Suprapubic skin (tissue), 4 donors: ENCODE results near the gene EPRS1. TPM values are rescaled to one million over a fixed set of nuclear protein-coding genes. Genes with fewer than 3 reads are reported as not detected.
A peak's percentile ranks its signal among the peaks of the same experiment; 100 is the strongest.
"Not testable (repeated sequence)": the region's sequence is repeated elsewhere in the genome, so short reads cannot be mapped to it uniquely, and the experiment has no call there.

ENCODE experiments used
- DNase-seq, 2 donors: peaks; one replicate each; pipeline ENCODE4 v3.0.0-alpha.2; 2019; ENCODE audit warnings: low spot score in 2 of 2
- H3K27ac ChIP-seq: fragments of 200-600 bp; sonication (generic); one replicate; pipeline ENCODE4 v1.5.1; 2019
- H3K27me3 ChIP-seq: fragments of 200-600 bp; sonication (generic); one replicate; pipeline ENCODE4 v1.5.1; 2019
- H3K36me3 ChIP-seq: fragments of 200-600 bp; sonication (generic); one replicate; pipeline ENCODE4 v1.5.1; 2019
- H3K4me1 ChIP-seq: fragments of 200-600 bp; sonication (generic); one replicate; pipeline ENCODE4 v1.5.1; 2019
- H3K4me3 ChIP-seq: fragments of 200-600 bp; sonication (generic); one replicate; pipeline ENCODE4 v1.5.1; 2019; ENCODE audit warnings: mild to moderate bottlenecking
- H3K9me3 ChIP-seq: fragments of 200-600 bp; sonication (generic); one replicate; pipeline ENCODE4 v1.5.1; 2019
- EP300 ChIP-seq: sonication (generic); formaldehyde crosslinking; IDR thresholded peaks from one replicate; pipeline ENCODE4 v1.6.1; 2017; ENCODE audit warnings: antibody characterized with exemption
- POLR2A ChIP-seq, 2 donors: fragments of 450-650 bp; IDR thresholded peaks; one replicate each; pipeline ENCODE4 v1.6.1; 2017; ENCODE audit warnings: antibody characterized with exemption in 2 of 2, mild to moderate bottlenecking in 2 of 2, moderate library complexity in 2 of 2
- POLR2AphosphoS5 ChIP-seq, 3 donors: sonication (generic); formaldehyde crosslinking; IDR thresholded peaks; one replicate each; pipeline ENCODE4 v1.6.1; 2017; ENCODE audit warnings: antibody characterized with exemption in 3 of 3
- WGBS: methylation state at CpG from one replicate; pipeline ENCODE4 v1.1.5; 2018; 5-methylcytosine and 5-hydroxymethylcytosine counted together
- total RNA-seq, 4 donors: library from RNA; depleted of rRNA; stranded (reverse); fragments of >200 nt; gene quantifications; one replicate each; pipeline ENCODE4 v1.1.0, GENCODE V29; 2016
- TF ChIP-seq, protein P1 (sequence below), 2 donors: fragments of 200-600 bp in 1 of 2; fragments of 450-650 bp in 1 of 2; sonication (generic) in 1 of 2; IDR thresholded peaks; one replicate each; pipeline ENCODE4 v1.5.1; 2016 to 2019; ENCODE audit warnings: antibody characterized with exemption in 2 of 2, mild to moderate bottlenecking in 1 of 2, moderate library complexity in 1 of 2

The EPRS1 gene
- total RNA-seq, 4 donors from 2014 or later: 26.2 to 53.0 (median 46.4) TPM

DNA sequence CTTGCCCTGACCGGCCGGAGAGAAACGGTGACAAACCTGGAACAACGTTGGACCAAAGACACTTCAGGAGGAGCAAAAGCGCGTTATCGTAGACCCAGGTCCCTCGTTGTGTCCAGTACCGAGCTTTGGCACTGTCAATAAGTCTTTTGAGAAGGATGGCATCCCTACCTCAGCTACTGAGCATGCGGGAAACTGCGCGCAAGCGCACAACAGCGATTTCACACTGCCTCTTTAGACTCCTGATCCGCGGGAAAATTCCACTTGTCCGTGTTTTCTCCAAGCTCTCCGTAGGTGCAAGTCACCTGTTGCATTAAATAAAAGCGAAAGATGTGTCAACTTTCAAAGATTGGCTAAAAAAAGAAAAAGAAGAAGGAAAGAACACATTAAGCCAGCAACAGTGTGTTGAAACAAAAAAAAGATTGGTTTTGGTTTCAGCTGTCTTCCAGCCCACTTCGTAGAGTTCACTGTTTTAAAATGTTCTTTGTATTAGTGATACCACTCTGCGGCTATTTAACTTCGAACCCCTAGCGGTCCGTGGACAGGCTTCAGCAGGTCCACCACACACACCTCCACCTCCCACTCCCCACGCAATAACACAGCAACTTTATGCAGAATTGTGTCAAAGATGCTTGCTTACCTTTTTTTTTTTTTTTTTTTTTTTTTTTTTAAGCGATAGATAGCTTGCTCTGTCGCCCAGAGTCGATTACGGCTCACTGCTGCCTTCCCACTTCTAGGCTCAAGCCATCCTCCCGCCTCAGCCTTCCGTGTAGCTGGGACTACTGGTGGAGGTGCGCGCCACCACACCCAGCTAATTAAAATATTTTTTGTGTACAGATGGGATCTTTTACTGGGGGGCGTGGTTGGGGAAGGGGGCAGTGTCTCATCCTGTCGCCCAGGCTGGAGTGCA, 43.6 kb upstream of the EPRS1 start, which contains the start of gene BPNT1:
BPNT1 (minus strand) TSS at position 139 of the 907 bp plus-strand sequence. CDS start 9,942 bp downstream, outside the sequence.
- no peaks in the 10 kb centered on the region for H3K36me3 ChIP-seq
- H3K4me1 ChIP-seq: peaks cover 11% of the 10 kb centered on the region
- H3K27ac ChIP-seq: peak within 1 kb of the TSS; percentile 45
- no peak for TF ChIP-seq EP300
- TF ChIP-seq POLR2AphosphoS5 (IDR thresholded peaks at IDR 0.05): peak in 1 of 3 donors; percentile 19
- TF ChIP-seq POLR2A (IDR thresholded peaks at IDR 0.05): no peak
- TF ChIP-seq, protein P1, sequence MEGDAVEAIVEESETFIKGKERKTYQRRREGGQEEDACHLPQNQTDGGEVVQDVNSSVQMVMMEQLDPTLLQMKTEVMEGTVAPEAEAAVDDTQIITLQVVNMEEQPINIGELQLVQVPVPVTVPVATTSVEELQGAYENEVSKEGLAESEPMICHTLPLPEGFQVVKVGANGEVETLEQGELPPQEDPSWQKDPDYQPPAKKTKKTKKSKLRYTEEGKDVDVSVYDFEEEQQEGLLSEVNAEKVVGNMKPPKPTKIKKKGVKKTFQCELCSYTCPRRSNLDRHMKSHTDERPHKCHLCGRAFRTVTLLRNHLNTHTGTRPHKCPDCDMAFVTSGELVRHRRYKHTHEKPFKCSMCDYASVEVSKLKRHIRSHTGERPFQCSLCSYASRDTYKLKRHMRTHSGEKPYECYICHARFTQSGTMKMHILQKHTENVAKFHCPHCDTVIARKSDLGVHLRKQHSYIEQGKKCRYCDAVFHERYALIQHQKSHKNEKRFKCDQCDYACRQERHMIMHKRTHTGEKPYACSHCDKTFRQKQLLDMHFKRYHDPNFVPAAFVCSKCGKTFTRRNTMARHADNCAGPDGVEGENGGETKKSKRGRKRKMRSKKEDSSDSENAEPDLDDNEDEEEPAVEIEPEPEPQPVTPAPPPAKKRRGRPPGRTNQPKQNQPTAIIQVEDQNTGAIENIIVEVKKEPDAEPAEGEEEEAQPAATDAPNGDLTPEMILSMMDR (IDR thresholded peaks at IDR 0.05): no peak
- H3K4me3 ChIP-seq: peak within 1 kb of the TSS; percentile 65
- H3K27me3 ChIP-seq: no peaks in the 10 kb centered on the region
- no peaks in the 10 kb centered on the region for H3K9me3 ChIP-seq
- WGBS: 3% methylated on average over 35 of the region's 35 CpGs
- DNase-seq: peak; percentile 93 to 94

DNA sequence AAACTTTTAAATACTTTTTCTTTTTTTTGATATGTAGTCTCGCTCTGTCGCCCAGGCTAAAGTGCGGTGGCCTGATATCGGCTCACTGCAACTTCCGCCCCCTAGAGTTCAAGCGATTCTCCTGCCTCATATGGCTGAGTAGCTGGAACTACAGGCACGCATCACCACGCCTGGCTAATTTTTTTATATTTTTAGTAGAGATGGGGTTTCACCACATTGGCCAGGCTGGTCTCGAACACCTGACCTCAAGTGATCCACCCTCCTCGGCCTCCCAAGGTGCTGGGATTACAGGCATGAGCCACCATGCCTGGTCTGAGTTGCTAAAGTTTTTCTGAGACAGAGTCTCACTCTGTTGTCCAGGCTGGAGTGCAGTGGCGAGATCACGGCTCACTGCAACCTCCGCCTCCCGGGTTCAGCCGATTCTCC, 40.0 kb upstream of the EPRS1 start:
- H3K27ac ChIP-seq, H3K27me3 ChIP-seq, H3K9me3 ChIP-seq, DNase-seq, H3K4me1 ChIP-seq, H3K4me3 ChIP-seq, H3K36me3 ChIP-seq: not testable (repeated sequence)
- 94% methylated on average over 15 of the region's 15 CpGs for WGBS

DNA sequence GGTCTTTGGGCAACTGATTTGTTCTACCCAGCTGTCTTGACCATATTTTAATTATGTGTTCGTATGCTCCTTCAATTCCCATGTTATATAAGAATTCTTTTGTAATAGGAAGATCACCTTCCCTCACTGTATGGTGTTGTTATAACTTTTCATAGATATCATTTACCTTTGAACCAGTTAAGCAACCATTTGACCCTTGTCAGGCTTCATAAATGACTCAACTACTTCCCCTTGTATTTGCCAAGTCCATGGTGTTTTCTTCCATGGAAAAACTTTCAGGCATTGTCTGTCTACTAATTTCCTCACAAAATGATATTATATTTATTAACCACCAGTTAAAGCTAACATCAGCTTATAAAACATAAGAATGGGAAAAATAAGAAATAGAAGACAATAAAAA, 38.2 kb upstream of the EPRS1 start:
- no peak for TF ChIP-seq POLR2A (IDR thresholded peaks at IDR 0.05)
- TF ChIP-seq, protein P1 (IDR thresholded peaks at IDR 0.05): no peak
- no peak for TF ChIP-seq EP300
- no peak for TF ChIP-seq POLR2AphosphoS5 (IDR thresholded peaks at IDR 0.05)
- no peaks in the 10 kb centered on the region for H3K27me3 ChIP-seq
- no peak for DNase-seq
- H3K4me3 ChIP-seq: no peak overlapping the region
- H3K9me3 ChIP-seq: no peaks in the 10 kb centered on the region
- H3K27ac ChIP-seq: no peak overlapping the region
- H3K4me1 ChIP-seq: no peaks in the 10 kb centered on the region
- H3K36me3 ChIP-seq: no peaks in the 10 kb centered on the region
- 92% methylated on average over 1 of the region's 1 CpG for WGBS

DNA sequence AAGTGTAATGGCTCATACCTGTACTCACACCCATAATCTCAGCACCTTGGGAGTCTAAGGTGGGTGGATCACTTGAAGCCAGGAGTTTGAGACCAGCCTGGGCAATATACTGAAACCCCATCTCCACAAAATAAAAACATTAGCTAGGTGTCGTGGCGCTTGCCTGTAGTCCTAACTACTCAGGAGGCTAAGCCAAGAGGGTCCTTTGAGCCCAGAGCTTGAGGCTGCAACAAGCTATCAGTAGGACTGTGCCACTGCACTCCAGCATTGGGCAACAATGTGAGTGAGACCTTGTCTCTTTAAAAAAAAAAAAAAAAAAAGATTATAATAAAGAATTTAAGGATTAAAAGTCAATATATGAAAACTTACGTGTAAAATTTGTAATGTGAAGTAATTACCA, 31.6 kb upstream of the EPRS1 start:
- Histone ChIP-seq H3K4me3 (no peak overlapping the region), H3K36me3 (peaks cover 28% of the 10 kb centered on the region), H3K4me1 (no peaks in the 10 kb centered on the region), H3K27ac (no peak overlapping the region), H3K9me3 (no peaks in the 10 kb centered on the region), H3K27me3 (no peaks in the 10 kb centered on the region)
- TF ChIP-seq EP300: no peak
- no peak for TF ChIP-seq POLR2AphosphoS5 (IDR thresholded peaks at IDR 0.05)
- TF ChIP-seq, protein P1 (IDR thresholded peaks at IDR 0.05): no peak
- no peak for TF ChIP-seq POLR2A (IDR thresholded peaks at IDR 0.05)
- WGBS: 95% methylated on average over 3 of the region's 3 CpGs
- no peak for DNase-seq

DNA sequence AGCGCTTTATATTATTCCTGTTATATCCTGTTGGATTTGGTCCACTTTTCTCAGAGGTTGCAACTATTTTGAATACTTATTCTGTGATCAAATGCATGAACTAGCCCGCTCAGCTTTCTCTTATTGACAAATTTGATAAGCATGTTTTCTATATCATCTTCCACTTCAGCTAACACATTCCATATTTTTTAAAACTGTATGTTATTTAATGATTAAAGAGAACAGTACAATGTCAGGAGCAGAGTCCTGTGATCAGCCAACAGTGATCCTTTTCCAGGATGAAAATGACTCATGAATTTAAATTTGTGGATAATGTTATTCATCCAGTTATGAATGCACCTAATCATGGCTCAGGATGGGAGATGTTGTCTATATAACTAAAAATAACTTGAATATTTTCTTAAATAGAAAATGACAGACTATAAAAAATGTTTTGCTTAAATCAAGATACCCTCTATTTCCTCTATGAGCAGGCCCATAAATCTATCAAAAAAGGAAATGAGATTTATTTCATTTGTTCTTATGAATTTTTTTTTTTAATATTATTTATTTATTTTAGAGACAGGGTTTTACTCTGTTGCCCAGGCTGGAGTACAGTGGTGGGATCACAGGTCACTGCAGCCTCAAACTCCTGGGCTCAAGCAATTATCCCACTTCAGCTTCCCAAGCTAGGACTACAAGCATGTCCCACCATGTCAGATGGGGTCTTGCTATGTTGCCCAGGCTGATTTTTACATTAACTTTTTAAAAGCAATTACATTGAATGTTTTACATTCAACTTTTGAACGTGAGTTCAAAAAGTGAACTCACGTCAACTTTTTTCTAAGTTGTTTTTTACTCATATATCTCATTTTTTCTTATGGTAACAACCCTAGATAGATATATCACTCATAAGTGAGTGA, 30.8 kb upstream of the EPRS1 start:
- Histone ChIP-seq H3K27ac (no peak overlapping the region), H3K9me3 (no peaks in the 10 kb centered on the region), H3K36me3 (peaks cover 36% of the 10 kb centered on the region), H3K4me3 (no peak overlapping the region), H3K4me1 (no peaks in the 10 kb centered on the region), H3K27me3 (no peaks in the 10 kb centered on the region)
- TF ChIP-seq EP300 (no peak), POLR2AphosphoS5 (IDR thresholded peaks at IDR 0.05) (no peak), POLR2A (IDR thresholded peaks at IDR 0.05) (no peak)
- TF ChIP-seq, protein P1 (IDR thresholded peaks at IDR 0.05): no peak
- DNase-seq: no peak
- 87% methylated on average over 4 of the region's 4 CpGs for WGBS
